Measurements from ENCODE around the gene PNCK.

The PNCK gene

DNA sequence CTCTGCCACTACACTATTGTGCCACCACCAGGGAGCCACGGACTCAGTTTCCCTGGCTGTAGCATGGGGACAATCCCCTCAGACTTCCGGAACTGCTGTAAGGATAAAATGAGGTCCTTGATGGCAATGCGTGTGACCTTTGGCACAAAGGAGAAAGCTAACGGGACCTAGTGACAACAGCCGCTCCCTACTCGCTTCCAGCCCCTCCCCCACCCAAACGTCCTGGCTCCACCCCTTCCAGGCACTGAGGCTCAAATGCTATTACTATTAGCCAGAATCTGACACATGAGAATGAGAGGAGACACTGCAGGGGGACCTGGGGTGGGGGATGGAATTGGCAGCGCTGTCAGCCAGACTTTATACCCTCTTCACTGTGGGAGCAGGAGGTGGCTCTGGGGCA is 32.0 kb downstream of the PNCK start:
- no peak for FAIRE-seq
- DNase-seq (ENCODE audit: insufficient read length, low spot score): no peak

GRCh38 chrX:153640736-153641575 is 32.7 kb downstream of the PNCK start:
- no peak for DNase-seq (ENCODE audit: insufficient read length, low spot score)
- TF ChIP-seq POLR2A (IDR thresholded peaks at IDR 0.05; ENCODE audit: low read depth, low read length) (no peak), POU2F2 (IDR thresholded peaks at IDR 0.05; ENCODE audit: low read depth, low read length) (no peak), PAX5 (IDR thresholded peaks at IDR 0.05; ENCODE audit: insufficient read depth, low read length, severe bottlenecking) (no peak), TAF1 (IDR thresholded peaks at IDR 0.05; ENCODE audit: low read depth, low read length) (no peak), SPI1 (IDR thresholded peaks at IDR 0.05; ENCODE audit: low read depth, low read length) (no peak), POLR2AphosphoS5 (IDR thresholded peaks at IDR 0.05; ENCODE audit: low read depth, low read length) (no peak)
- FAIRE-seq: no peak

More for the DNA sequence above, 32.0 kb downstream of the PNCK start:
- TF ChIP-seq POLR2AphosphoS5 (IDR thresholded peaks at IDR 0.05; ENCODE audit: low read depth, low read length) (no peak), TAF1 (IDR thresholded peaks at IDR 0.05; ENCODE audit: low read depth, low read length) (no peak), PAX5 (IDR thresholded peaks at IDR 0.05; ENCODE audit: insufficient read depth, low read length, severe bottlenecking) (no peak), SPI1 (IDR thresholded peaks at IDR 0.05; ENCODE audit: low read depth, low read length) (no peak), POLR2A (IDR thresholded peaks at IDR 0.05; ENCODE audit: low read depth, low read length) (no peak), POU2F2 (IDR thresholded peaks at IDR 0.05; ENCODE audit: low read depth, low read length) (no peak)

GRCh38 chrX:153640045-153640686 is 33.4 kb downstream of the PNCK start:
- no peak for DNase-seq (ENCODE audit: insufficient read length, low spot score)
- TF ChIP-seq TAF1 (IDR thresholded peaks at IDR 0.05; ENCODE audit: low read depth, low read length) (no peak), PAX5 (IDR thresholded peaks at IDR 0.05; ENCODE audit: insufficient read depth, low read length, severe bottlenecking) (no peak), POLR2AphosphoS5 (IDR thresholded peaks at IDR 0.05; ENCODE audit: low read depth, low read length) (no peak), POLR2A (IDR thresholded peaks at IDR 0.05; ENCODE audit: low read depth, low read length) (no peak)
- no peak for FAIRE-seq

DNA sequence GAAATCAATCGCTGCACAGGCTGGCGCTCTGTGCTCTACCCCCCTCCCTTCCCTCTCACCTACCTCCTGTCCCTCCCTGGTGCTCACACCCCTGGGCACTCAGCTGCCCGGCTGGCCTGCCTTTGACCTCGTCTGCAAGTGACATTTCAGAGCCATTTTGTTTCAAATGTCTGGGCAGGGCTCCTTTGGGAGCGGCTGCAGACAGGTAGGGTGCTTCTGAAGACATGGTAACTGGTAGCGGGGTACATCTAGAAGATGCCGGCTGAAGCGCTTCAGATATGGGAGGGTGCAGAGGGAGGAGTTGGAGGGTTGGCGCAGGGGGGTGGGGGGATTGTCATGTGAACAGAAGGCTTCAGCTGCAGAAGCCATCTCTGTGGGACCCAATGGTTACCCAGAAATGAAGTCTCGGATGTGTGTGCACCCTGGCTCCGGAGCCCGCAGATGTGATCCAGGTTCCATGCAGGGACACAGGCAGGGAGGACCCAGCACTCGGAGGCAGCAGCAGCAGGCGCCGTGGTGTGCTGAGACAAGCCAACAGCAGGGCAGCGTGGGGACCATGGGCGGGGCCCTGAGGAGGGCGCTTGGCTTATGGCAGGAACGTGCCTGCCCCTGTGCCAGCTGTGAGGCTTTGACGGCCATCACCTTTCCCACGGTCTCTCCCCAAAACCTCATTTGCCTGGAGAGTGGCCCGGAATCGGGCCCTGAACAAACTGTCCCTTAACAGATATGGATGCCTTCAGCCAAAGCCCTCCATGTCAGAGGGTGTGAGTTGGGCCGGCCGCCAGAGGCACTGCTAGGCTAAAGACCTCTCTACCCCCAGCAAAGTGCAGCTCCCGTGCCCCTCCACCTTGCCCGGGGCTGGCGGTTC is 34.2 kb downstream of the PNCK start:
- TF ChIP-seq POLR2AphosphoS5 (IDR thresholded peaks at IDR 0.05; ENCODE audit: low read depth, low read length) (no peak), POLR2A (IDR thresholded peaks at IDR 0.05; ENCODE audit: low read depth, low read length) (no peak), PAX5 (IDR thresholded peaks at IDR 0.05; ENCODE audit: insufficient read depth, low read length, severe bottlenecking) (no peak), TAF1 (IDR thresholded peaks at IDR 0.05; ENCODE audit: low read depth, low read length) (no peak), POU2F2 (IDR thresholded peaks at IDR 0.05; ENCODE audit: low read depth, low read length) (no peak), SPI1 (IDR thresholded peaks at IDR 0.05; ENCODE audit: low read depth, low read length) (no peak)
- DNase-seq (ENCODE audit: insufficient read length, low spot score) (no peak), FAIRE-seq (no peak)

DNA sequence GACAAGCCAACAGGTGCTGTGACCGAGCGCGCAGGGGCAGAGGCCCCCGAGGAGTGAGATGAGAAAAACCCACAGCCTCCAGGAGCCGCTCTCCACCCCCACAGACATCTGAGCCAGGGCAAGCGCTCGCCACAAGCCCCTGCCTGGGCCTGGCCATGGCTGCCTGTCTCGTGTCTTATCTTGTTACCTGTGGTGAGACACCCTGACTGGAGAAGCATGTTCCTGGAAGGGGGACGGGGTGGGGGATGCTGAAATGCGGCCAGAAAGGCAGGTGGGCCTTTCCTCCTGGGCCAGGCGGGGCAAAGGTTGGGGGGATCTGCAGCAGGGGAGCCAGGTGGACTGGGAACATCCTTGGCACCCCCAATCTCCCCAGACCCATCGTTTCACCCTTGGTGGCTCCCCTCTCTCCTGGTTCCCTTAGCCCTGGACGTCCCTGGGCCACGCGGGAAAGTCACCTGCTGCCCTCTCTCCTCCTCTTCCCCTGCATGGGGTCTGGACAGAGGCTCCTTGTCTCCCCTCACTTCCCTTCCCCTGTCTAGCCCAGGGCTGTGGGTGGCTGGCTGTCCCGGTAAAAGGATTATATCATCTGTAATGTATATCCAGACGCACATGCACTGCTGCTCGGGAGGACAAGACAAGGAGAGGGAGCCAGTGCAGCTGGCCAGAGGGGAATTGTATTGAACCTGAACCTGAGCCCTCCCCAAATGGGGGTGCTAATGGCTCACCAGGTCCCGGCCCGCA is 35.0 kb downstream of the PNCK start:
- no peak for FAIRE-seq
- no peak for TF ChIP-seq POLR2A (IDR thresholded peaks at IDR 0.05; ENCODE audit: low read depth, low read length)
- TF ChIP-seq PAX5 (IDR thresholded peaks at IDR 0.05; ENCODE audit: insufficient read depth, low read length, severe bottlenecking): no peak
- TF ChIP-seq POU2F2 (IDR thresholded peaks at IDR 0.05; ENCODE audit: low read depth, low read length): no peak
- no peak for TF ChIP-seq SPI1 (IDR thresholded peaks at IDR 0.05; ENCODE audit: low read depth, low read length)
- no peak for TF ChIP-seq POLR2AphosphoS5 (IDR thresholded peaks at IDR 0.05; ENCODE audit: low read depth, low read length)
- no peak for TF ChIP-seq TAF1 (IDR thresholded peaks at IDR 0.05; ENCODE audit: low read depth, low read length)
- DNase-seq (ENCODE audit: insufficient read length, low spot score): no peak

GRCh38 chrX:153638041-153638371 is 35.6 kb downstream of the PNCK start:
- TF ChIP-seq POLR2A (IDR thresholded peaks at IDR 0.05; ENCODE audit: low read depth, low read length): no peak
- no peak for TF ChIP-seq POU2F2 (IDR thresholded peaks at IDR 0.05; ENCODE audit: low read depth, low read length)
- no peak for TF ChIP-seq TAF1 (IDR thresholded peaks at IDR 0.05; ENCODE audit: low read depth, low read length)
- TF ChIP-seq POLR2AphosphoS5 (IDR thresholded peaks at IDR 0.05; ENCODE audit: low read depth, low read length): no peak
- TF ChIP-seq SPI1 (IDR thresholded peaks at IDR 0.05; ENCODE audit: low read depth, low read length): no peak
- no peak for TF ChIP-seq PAX5 (IDR thresholded peaks at IDR 0.05; ENCODE audit: insufficient read depth, low read length, severe bottlenecking)
- DNase-seq (ENCODE audit: insufficient read length, low spot score): no peak
- no peak for FAIRE-seq

GRCh38 chrX:153637121-153638040 is 36.2 kb downstream of the PNCK start:
- DNase-seq (ENCODE audit: insufficient read length, low spot score): no peak
- TF ChIP-seq POLR2AphosphoS5 (IDR thresholded peaks at IDR 0.05; ENCODE audit: low read depth, low read length) (no peak), POLR2A (IDR thresholded peaks at IDR 0.05; ENCODE audit: low read depth, low read length) (no peak), SPI1 (IDR thresholded peaks at IDR 0.05; ENCODE audit: low read depth, low read length) (no peak), POU2F2 (IDR thresholded peaks at IDR 0.05; ENCODE audit: low read depth, low read length) (no peak)
- FAIRE-seq: no peak

DNA sequence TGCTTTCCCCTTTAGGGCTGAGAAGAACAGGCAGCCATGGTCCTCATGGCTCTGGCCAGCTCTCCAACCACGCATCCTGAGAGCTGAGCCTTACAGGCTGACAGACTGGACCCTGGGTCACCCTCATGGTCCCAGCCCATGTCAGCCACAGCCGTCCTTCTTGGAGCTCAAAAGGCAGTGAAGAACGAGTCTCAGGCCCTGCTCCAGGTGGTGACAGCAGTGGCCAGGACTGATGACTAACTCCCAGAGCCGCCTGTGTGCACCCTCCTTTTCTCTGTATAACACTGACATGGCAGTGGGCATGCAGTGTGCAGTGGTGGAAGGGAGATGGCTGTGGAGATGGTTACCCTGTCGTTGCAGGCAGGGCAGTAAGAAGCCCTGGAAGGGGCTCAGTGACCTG is 36.9 kb downstream of the PNCK start:
- no peak for DNase-seq (ENCODE audit: insufficient read length, low spot score)
- TF ChIP-seq PAX5 (IDR thresholded peaks at IDR 0.05; ENCODE audit: insufficient read depth, low read length, severe bottlenecking): no peak
- no peak for TF ChIP-seq POLR2A (IDR thresholded peaks at IDR 0.05; ENCODE audit: low read depth, low read length)
- no peak for TF ChIP-seq TAF1 (IDR thresholded peaks at IDR 0.05; ENCODE audit: low read depth, low read length)
- no peak for TF ChIP-seq POLR2AphosphoS5 (IDR thresholded peaks at IDR 0.05; ENCODE audit: low read depth, low read length)
- no peak for TF ChIP-seq SPI1 (IDR thresholded peaks at IDR 0.05; ENCODE audit: low read depth, low read length)
- TF ChIP-seq POU2F2 (IDR thresholded peaks at IDR 0.05; ENCODE audit: low read depth, low read length): no peak
- FAIRE-seq: no peak
